Pericardium fibroblast (primary cell): ENCODE measurements around the gene TRIM49D1. TPM values are rescaled to one million over a fixed set of nuclear protein-coding genes. Genes with fewer than 3 reads are reported as not detected.

ENCODE experiments used
- total RNA-seq: library from RNA; depleted of rRNA; stranded (reverse); fragments of >200 nt; gene quantifications from 2 replicates; pipeline ENCODE4 v1.2.3, GENCODE V29; 2015

The TRIM49D1 gene, protein sequence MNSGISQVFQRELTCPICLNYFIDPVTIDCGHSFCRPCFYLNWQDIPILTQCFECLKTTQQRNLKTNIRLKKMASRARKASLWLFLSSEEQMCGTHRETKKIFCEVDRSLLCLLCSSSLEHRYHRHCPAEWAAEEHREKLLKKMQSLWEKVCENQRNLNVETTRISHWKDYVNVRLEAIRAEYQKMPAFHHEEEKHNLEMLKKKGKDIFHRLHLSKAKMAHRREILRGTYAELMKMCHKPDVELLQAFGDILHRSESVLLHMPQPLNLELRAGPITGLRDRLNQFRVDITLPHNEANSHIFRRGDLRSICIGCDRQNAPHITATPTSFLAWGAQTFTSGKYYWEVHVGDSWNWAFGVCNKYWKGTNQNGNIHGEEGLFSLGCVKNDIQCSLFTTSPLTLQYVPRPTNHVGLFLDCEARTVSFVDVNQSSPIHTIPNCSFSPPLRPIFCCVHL
- total RNA-seq = not detected in 2 replicates

DNA sequence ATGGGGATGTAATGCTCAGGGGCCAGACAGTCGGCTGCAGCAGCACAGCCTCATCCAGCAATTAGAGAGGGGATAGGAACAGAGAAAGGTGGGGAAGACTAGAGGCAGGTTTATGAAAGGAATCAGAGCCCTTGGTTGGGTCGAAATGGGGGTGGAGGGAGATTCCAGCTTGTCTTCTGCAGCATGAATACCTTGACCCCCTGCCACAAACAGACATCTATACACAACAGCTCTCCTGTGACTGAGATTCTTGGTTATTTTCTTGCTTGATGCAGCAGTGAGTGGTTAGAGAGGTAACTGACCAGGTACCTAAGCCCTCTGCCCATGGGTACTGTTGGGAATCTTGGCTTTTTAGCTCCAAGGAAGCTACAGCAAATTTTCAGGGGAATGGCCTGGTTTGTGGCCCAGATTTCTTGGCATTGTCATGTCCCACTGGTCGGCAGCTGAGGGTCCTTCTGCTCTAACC lies at the start of gene TRIM49D1:
TRIM49D1 (minus strand) TSS at position 51 of the 466 bp plus-strand sequence. CDS start 4,535 bp downstream, outside the sequence.

DNA sequence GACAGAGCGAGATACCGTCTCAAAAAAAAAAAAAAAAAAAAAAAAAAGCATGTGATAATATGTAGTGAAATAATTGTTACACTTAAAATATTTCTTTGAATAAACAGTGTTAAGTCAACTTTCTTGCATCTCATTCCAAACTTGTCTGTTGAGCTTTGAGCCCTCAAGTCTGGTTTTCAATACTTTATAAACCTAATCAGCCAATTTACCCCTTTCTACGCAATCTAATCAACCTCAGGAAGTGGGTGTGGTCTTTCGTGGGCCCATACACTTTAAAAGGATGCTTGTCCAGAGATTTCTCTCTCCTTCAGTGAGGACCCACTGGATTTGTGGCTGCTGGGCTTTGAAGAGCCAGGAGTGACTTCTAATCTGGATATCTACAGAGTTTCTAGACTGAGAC lies 43.7 kb upstream of the TRIM49D1 start, which contains the start of gene TRIM64:
TRIM64 (plus strand) TSS at position 301 of the 400 bp plus-strand sequence. CDS start 2,467 bp downstream, outside the sequence.

DNA sequence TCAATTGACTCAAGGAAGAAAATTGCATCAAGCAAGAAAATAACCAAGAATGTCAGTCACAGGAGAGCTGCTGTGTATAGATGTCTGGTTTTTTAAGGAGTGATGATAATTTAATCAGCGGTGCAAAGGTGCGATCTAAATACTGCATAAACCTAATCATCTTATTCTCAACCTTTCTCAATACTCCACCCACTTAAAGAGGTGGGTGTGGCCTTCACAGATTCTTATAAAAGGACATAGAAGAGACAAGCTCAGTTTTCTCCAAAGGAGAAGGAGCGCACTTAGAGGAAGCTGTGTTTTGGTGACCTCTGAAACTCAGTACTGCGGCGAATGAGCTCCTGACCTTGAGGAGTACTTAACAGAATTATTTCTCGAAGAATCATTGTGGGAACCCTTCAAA lies 1.7 kb upstream of the TRIM49D1 start, which contains the start of gene TRIM49D2:
TRIM49D2 (plus strand) TSS at position 301 of the 400 bp plus-strand sequence. CDS start 2,698 bp downstream, outside the sequence.

Other genes with a start within 250 kb of the TRIM49D1 start
- gene TRIM77, start 211.9 kb downstream of the TRIM49D1 start, total RNA-seq = not detected in 2 replicates
- gene TRIM49, start 113.7 kb downstream of the TRIM49D1 start, total RNA-seq = not detected in 2 replicates
- gene TRIM64B, start 43.8 kb downstream of the TRIM49D1 start, total RNA-seq = not detected in 2 replicates
- not detected in 2 replicates for gene TRIM49D2, start 1.8 kb upstream of the TRIM49D1 start, total RNA-seq
- not detected in 2 replicates for gene TRIM64, start 43.8 kb upstream of the TRIM49D1 start, total RNA-seq
- gene TRIM49C, start 108.9 kb upstream of the TRIM49D1 start, total RNA-seq = not detected in 2 replicates
- gene UBTFL1, start 163.7 kb upstream of the TRIM49D1 start, total RNA-seq = not detected in 2 replicates
- gene NAALAD2, start 212.4 kb upstream of the TRIM49D1 start, total RNA-seq = 2.7 and 4.1 TPM in 2 replicates